Heart left ventricle (tissue), 16 donors: Measurements from ENCODE around the gene TPI1. TPM values are rescaled to one million over a fixed set of nuclear protein-coding genes. Genes with fewer than 3 reads are reported as not detected.
"Not testable (repeated sequence)": the region's sequence is repeated elsewhere in the genome, so short reads cannot be mapped to it uniquely, and the experiment has no call there.

Experiments used
- ATAC-seq, 4 donors: fragments of 200-7000 bp; cut with Tn5 transposase; one replicate each; pipeline ENCODE4 v1.9.1; 2020 to 2022; ENCODE audit warnings: moderate library complexity in 4 of 4, mild to moderate bottlenecking in 3 of 4, moderate number of reproducible peaks in 1 of 4
- DNase-seq, 5 donors: peaks; one replicate each; pipeline ENCODE4 v3.0.0-alpha.2; 2020
- H3K27ac ChIP-seq, 12 donors: fragments of 200-600 bp; sonication (generic) in 4 of 12; one replicate each; pipeline versions ENCODE4 v1.5.0 to v1.8.0; 2016 to 2022; ENCODE audit warnings: mild to moderate bottlenecking in 2 of 12
- H3K27me3 ChIP-seq, 9 donors: fragments of 200-600 bp; sonication (generic) in 2 of 9; one replicate each; pipeline versions ENCODE4 v1.5.1 to v1.8.0; 2016 to 2022; ENCODE audit warnings: mild to moderate bottlenecking in 3 of 9
- H3K36me3 ChIP-seq, 9 donors: fragments of 200-600 bp; sonication (generic) in 2 of 9; one replicate each; pipeline versions ENCODE4 v1.5.0 to v1.8.0; 2018 to 2022; ENCODE audit warnings: mild to moderate bottlenecking in 2 of 9
- H3K4me1 ChIP-seq, 12 donors: fragments of 200-600 bp; sonication (generic) in 4 of 12; one replicate each; pipeline versions ENCODE4 v1.5.0 to v1.8.0; 2016 to 2022; ENCODE audit warnings: mild to moderate bottlenecking in 3 of 12
- H3K4me3 ChIP-seq, 12 donors: fragments of 200-600 bp; sonication (generic) in 4 of 12; one replicate each; pipeline versions ENCODE4 v1.5.0 to v1.8.0; 2017 to 2022; ENCODE audit warnings: mild to moderate bottlenecking in 9 of 12, moderate library complexity in 4 of 12
- H3K9me3 ChIP-seq, 12 donors: fragments of 200-600 bp; sonication (generic) in 4 of 12; one replicate each; pipeline versions ENCODE4 v1.5.0 to v1.8.0; 2016 to 2022; ENCODE audit warnings: mild to moderate bottlenecking in 1 of 12
- CTCF ChIP-seq, 12 donors: fragments of 200-600 bp; sonication (generic) in 4 of 12; IDR thresholded peaks; one replicate each; pipeline versions ENCODE4 v1.5.0 to v1.8.0; 2018 to 2022; ENCODE audit warnings: antibody characterized with exemption in 12 of 12, mild to moderate bottlenecking in 5 of 12
- POLR2A ChIP-seq, 2 donors: fragments of 450-650 bp; IDR thresholded peaks; one replicate each; pipeline ENCODE4 v1.6.1; 2017; ENCODE audit warnings: antibody characterized with exemption in 2 of 2, mild to moderate bottlenecking in 2 of 2, moderate library complexity in 2 of 2
- WGBS, 4 donors: extraction: QIAGEN DNeasy Blood & Tissue Kit in 2 of 4; methylation state at CpG; one replicate each; pipeline versions ENCODE4 v1.1.5 to v1.1.7; 2013 to 2018; 5-methylcytosine and 5-hydroxymethylcytosine counted together
- intact Hi-C, 10 donors: fragments of 100-400 bp; cut with DNase I; formaldehyde crosslinking; loops; one replicate each; pipeline versions ENCODE4 v1.11.1 to v1.14.2; 2022
- polyA plus RNA-seq, 2 donors: library from polyadenylated mRNA; stranded (reverse); fragments of 200-250 nt; gene quantifications; one replicate each; pipeline ENCODE4 v1.2.3, GENCODE V29; 2013
- total RNA-seq, 9 donors: library from RNA; depleted of rRNA in 2 of 9; stranded (reverse); fragments of >200 nt in 2 of 9; fragmentation: NEBNext Ultra II Directional in 3 of 9; extraction: Animal tissue kit (Norgen Biotek cat#: 25700) in 3 of 9; gene quantifications; one replicate each; pipeline versions ENCODE4 v1.1.0 to v1.2.4, GENCODE V29; 2016 to 2023
- donor health status: ischemic (EF 13 %, LVEDD 7.1; RV severe dilation, severe dysfunction).
- donor health status: healthy with polysubstance abuse.
- donor health status: DM: no; HTN: yes; CAD: no.
- donor health status: DM: no; HTN: no; CAD: no.
- donor health status: ischemic (EF 25% LVEDD 6.9; RV normal size, moderate dysfunction).
- donor health status: ischemic (EF 25% LVEDD 5.7; RV mildly dilated, moderate dysfunction).
- donor health status: healthy.
- donor health status: DM: yes; HTN: yes; CAD: no.
- donor health status: ischemic (EF 35%, LVEDD 5.7; RV mildly dilated, moderate dysfunction).
- donor health status: nonischemic (EF 11% LVEDD 7.7; RV severe dilation, severe dysfunction).
- donor health status: DM: yes; HTN: yes; CAD: no.
- donor health status: PGD.
- donor health status: ischemic (EF 29% LVEDD 5.4; RV normal size, mild dysfunction).
- donor health status: nonischemic (EF 23%, LVEDD 6.1; RV moderate dilation, normal function).

TPI1 gene
- total and polyA plus RNA-seq, 11 donors, result 600 to 1,605 (median 730) TPM

- DNase-seq, result no peak
- no peak for TF ChIP-seq POLR2A (IDR thresholded peaks at IDR 0.05)
- TF ChIP-seq CTCF (IDR thresholded peaks at IDR 0.05), result no peak
- Histone ChIP-seq H3K4me3 (no peak overlapping the region), H3K36me3 (peaks cover 4 to 96% (median 92%) of the 10 kb centered on the region in 9 donors), H3K9me3 (no peaks in the 10 kb centered on the region), H3K4me1 (peaks cover 0 to under 1% (median 0%) of the 10 kb centered on the region in 12 donors), H3K27ac (no peak overlapping the region), H3K27me3 (no peaks in the 10 kb centered on the region)
- 91 to 96% (median 93%) methylated on average over 9 of the region's 9 CpGs for WGBS, 4 donors
- no peak for ATAC-seq
- intact Hi-C loops, result loop anchor here in 1 of 10 donors (10.0 kb wide), 1 partner anchor 103 kb away; no protein-coding TSS in a partner anchor
Observed at GRCh38 chr12:6861391-6861790, 5.9 kb upstream of the TPI1 start.

GRCh38 chr12:6863033-6863432 is 4.3 kb upstream of the TPI1 start:
- 92 to 95% (median 92%) methylated on average over 11 of the region's 11 CpGs for WGBS, 4 donors
- ATAC-seq, result no peak
- intact Hi-C loops, result loop anchor here in 1 of 10 donors (10.0 kb wide), 1 partner anchor 102 kb away; no protein-coding TSS in a partner anchor

GRCh38 chr12:6863586-6864321 is 3.6 kb upstream of the TPI1 start:
- Histone ChIP-seq H3K27me3 (no peaks in the 10 kb centered on the region), H3K9me3 (no peaks in the 10 kb centered on the region), H3K36me3 (peaks cover 4 to 73% (median 68%) of the 10 kb centered on the region in 9 donors), H3K4me3 (no peak overlapping the region), H3K27ac (no peak overlapping the region), H3K4me1 (peaks cover 3 to 14% (median 12%) of the 10 kb centered on the region in 12 donors)
- intact Hi-C loops, result loop anchor here in 1 of 10 donors (10.0 kb wide), 1 partner anchor 101 kb away; no protein-coding TSS in a partner anchor
- TF ChIP-seq POLR2A (IDR thresholded peaks at IDR 0.05) (no peak), CTCF (IDR thresholded peaks at IDR 0.05) (no peak)
- no peak for ATAC-seq
- WGBS, 4 donors, result 95 to 98% (median 96%) methylated on average over 15 to 16 of the region's 16 CpGs
- DNase-seq, result no peak

More at GRCh38 chr12:6863033-6863432, 4.3 kb upstream of the TPI1 start:
- Histone ChIP-seq H3K36me3 (peaks cover 4 to 79% (median 76%) of the 10 kb centered on the region in 9 donors), H3K4me1 (peaks cover 0 to 7% (median 5%) of the 10 kb centered on the region in 12 donors), H3K9me3 (no peaks in the 10 kb centered on the region), H3K27me3 (no peaks in the 10 kb centered on the region), H3K27ac (no peak overlapping the region), H3K4me3 (no peak overlapping the region)
- no peak for DNase-seq
- TF ChIP-seq CTCF (IDR thresholded peaks at IDR 0.05), result no peak
- no peak for TF ChIP-seq POLR2A (IDR thresholded peaks at IDR 0.05)

- ATAC-seq, H3K27ac ChIP-seq, H3K4me3 ChIP-seq, H3K27me3 ChIP-seq, DNase-seq, H3K9me3 ChIP-seq: not testable (repeated sequence)
- peaks cover 11 to 28% (median 25%) of the 10 kb centered on the region in 12 donors for H3K4me1 ChIP-seq
- intact Hi-C loops, result loop anchor here in 2 of 10 donors (5.0 to 10.0 kb wide), 3 partner anchors 99 to 247 kb away; partner anchors contain the start of gene MLF2 (in 2 of the 2)
- WGBS, 4 donors, result 93 to 95% (median 94%) methylated on average over 4 to 5 of the region's 5 CpGs
- H3K36me3 ChIP-seq, result peaks cover 0 to 73% (median 68%) of the 10 kb centered on the region in 9 donors
Observed at GRCh38 chr12:6865307-6865706, 2.0 kb upstream of the TPI1 start.
